ENCODE data around the gene TSPYL2.

TSPYL2 gene

DNA sequence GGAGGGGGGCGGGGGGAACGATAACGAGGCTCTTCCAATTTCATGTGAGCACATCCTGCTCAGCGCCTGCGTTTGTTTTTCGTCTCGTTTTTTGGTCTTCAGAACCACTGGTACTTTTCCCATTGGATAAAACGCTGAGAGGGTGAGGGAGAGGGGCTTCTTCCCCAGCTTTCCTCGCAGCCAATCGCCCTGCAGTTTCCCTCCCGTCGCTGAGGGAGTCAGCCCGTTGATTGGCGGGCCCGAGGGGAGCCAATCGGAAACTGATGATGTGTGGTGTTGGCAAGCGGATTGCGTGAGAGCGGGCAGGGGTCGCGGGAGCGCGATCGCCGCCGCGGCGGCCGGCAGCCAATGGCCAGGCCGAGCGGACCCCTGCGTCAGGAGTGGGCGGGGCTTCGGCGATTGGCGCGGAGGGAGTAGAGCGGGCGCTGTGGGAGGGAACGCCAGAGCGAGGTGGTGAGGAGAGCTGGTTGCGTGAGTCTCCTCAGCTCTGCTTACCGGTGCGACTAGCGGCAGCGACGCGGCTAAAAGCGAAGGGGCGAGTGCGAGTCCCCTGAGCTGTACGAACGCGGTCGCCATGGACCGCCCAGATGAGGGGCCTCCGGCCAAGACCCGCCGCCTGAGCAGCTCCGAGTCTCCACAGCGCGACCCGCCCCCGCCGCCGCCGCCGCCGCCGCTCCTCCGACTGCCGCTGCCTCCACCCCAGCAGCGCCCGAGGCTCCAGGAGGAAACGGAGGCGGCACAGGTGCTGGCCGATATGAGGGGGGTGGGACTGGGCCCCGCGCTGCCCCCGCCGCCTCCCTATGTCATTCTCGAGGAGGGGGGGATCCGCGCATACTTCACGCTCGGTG lies at the start of gene TSPYL2:
TSS of gene TSPYL2 (plus strand) at position 443 of the 848 bp plus-strand sequence. CDS start at position 575, 132 bp downstream.
- TF ChIP-seq ZFP3 (CRISPR knock-in tag; IDR thresholded peaks at IDR 0.05) (no peak), TCF4 (CRISPR knock-in tag; IDR thresholded peaks at IDR 0.05; ENCODE audit: borderline replicate concordance) (no peak), ZNF8 (CRISPR knock-in tag; IDR thresholded peaks at IDR 0.05) (no peak), CSDC2 (CRISPR knock-in tag; IDR thresholded peaks at IDR 0.05) (no peak), RARB (CRISPR knock-in tag; IDR thresholded peaks at IDR 0.05) (no peak), ZC3H10 (CRISPR knock-in tag; IDR thresholded peaks at IDR 0.05) (no peak), ZFP30 (CRISPR knock-in tag; IDR thresholded peaks at IDR 0.05) (no peak), OSR1 (CRISPR knock-in tag; IDR thresholded peaks at IDR 0.05) (no peak), ISL1 (CRISPR knock-in tag; IDR thresholded peaks at IDR 0.05) (no peak), ARNTL (CRISPR knock-in tag; IDR thresholded peaks at IDR 0.05; ENCODE audit: borderline replicate concordance, low read depth) (no peak), ESRRG (CRISPR knock-in tag; IDR thresholded peaks at IDR 0.05) (no peak), GLIS3 (CRISPR knock-in tag; IDR thresholded peaks at IDR 0.05) (no peak), ZNF565 (CRISPR knock-in tag; conservative IDR thresholded peaks at IDR 0.05; ENCODE audit: low read depth) (no peak), BACH2 (CRISPR knock-in tag; IDR thresholded peaks at IDR 0.05; ENCODE audit: borderline replicate concordance) (no peak), PPARA (CRISPR knock-in tag; IDR thresholded peaks at IDR 0.05; ENCODE audit: borderline replicate concordance) (no peak)
- TF ChIP-seq, protein P1, sequence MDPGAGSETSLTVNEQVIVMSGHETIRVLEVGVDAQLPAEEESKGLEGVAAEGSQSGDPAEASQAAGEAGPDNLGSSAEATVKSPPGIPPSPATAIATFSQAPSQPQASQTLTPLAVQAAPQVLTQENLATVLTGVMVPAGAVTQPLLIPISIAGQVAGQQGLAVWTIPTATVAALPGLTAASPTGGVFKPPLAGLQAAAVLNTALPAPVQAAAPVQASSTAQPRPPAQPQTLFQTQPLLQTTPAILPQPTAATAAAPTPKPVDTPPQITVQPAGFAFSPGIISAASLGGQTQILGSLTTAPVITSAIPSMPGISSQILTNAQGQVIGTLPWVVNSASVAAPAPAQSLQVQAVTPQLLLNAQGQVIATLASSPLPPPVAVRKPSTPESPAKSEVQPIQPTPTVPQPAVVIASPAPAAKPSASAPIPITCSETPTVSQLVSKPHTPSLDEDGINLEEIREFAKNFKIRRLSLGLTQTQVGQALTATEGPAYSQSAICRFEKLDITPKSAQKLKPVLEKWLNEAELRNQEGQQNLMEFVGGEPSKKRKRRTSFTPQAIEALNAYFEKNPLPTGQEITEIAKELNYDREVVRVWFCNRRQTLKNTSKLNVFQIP (CRISPR knock-in tag; IDR thresholded peaks at IDR 0.05; ENCODE audit: borderline replicate concordance, low read depth), result no peak
- TF ChIP-seq, protein P2, sequence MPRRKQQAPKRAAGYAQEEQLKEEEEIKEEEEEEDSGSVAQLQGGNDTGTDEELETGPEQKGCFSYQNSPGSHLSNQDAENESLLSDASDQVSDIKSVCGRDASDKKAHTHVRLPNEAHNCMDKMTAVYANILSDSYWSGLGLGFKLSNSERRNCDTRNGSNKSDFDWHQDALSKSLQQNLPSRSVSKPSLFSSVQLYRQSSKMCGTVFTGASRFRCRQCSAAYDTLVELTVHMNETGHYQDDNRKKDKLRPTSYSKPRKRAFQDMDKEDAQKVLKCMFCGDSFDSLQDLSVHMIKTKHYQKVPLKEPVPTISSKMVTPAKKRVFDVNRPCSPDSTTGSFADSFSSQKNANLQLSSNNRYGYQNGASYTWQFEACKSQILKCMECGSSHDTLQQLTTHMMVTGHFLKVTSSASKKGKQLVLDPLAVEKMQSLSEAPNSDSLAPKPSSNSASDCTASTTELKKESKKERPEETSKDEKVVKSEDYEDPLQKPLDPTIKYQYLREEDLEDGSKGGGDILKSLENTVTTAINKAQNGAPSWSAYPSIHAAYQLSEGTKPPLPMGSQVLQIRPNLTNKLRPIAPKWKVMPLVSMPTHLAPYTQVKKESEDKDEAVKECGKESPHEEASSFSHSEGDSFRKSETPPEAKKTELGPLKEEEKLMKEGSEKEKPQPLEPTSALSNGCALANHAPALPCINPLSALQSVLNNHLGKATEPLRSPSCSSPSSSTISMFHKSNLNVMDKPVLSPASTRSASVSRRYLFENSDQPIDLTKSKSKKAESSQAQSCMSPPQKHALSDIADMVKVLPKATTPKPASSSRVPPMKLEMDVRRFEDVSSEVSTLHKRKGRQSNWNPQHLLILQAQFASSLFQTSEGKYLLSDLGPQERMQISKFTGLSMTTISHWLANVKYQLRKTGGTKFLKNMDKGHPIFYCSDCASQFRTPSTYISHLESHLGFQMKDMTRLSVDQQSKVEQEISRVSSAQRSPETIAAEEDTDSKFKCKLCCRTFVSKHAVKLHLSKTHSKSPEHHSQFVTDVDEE (CRISPR knock-in tag; IDR thresholded peaks at IDR 0.05), result no peak
- TF ChIP-seq, protein P3, sequence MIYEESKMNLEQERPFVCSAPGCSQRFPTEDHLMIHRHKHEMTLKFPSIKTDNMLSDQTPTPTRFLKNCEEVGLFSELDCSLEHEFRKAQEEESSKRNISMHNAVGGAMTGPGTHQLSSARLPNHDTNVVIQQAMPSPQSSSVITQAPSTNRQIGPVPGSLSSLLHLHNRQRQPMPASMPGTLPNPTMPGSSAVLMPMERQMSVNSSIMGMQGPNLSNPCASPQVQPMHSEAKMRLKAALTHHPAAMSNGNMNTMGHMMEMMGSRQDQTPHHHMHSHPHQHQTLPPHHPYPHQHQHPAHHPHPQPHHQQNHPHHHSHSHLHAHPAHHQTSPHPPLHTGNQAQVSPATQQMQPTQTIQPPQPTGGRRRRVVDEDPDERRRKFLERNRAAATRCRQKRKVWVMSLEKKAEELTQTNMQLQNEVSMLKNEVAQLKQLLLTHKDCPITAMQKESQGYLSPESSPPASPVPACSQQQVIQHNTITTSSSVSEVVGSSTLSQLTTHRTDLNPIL (CRISPR knock-in tag; IDR thresholded peaks at IDR 0.05; ENCODE audit: low read depth), result no peak
- TF ChIP-seq, protein P4, sequence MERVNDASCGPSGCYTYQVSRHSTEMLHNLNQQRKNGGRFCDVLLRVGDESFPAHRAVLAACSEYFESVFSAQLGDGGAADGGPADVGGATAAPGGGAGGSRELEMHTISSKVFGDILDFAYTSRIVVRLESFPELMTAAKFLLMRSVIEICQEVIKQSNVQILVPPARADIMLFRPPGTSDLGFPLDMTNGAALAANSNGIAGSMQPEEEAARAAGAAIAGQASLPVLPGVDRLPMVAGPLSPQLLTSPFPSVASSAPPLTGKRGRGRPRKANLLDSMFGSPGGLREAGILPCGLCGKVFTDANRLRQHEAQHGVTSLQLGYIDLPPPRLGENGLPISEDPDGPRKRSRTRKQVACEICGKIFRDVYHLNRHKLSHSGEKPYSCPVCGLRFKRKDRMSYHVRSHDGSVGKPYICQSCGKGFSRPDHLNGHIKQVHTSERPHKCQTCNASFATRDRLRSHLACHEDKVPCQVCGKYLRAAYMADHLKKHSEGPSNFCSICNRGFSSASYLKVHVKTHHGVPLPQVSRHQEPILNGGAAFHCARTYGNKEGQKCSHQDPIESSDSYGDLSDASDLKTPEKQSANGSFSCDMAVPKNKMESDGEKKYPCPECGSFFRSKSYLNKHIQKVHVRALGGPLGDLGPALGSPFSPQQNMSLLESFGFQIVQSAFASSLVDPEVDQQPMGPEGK (CRISPR knock-in tag; IDR thresholded peaks at IDR 0.05; ENCODE audit: borderline replicate concordance), result no peak
- peak; percentile 92 for ATAC-seq

DNA sequence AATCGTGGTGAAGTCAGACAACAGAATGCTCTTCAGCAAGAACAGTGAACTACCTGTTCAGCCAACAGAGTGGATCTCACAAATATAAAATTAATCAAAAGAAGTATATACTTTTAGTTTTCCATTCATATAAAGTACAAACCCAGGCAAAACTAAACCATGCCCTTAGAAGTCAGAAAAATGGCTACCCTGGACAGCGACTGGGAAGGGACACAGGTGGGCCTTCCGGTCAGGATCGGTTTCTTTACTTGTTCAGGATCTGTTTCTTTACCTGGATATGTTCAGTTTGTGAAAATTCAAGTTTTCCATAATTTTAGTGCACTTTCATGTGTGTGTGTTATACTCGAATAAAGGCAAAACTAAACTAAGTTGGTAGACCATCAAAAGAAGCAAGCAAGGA lies 46.0 kb upstream of the TSPYL2 start:
- TF ChIP-seq ISL1 (CRISPR knock-in tag; IDR thresholded peaks at IDR 0.05) (no peak), ARNTL (CRISPR knock-in tag; IDR thresholded peaks at IDR 0.05; ENCODE audit: borderline replicate concordance, low read depth) (no peak)
- no peak for ATAC-seq

DNA sequence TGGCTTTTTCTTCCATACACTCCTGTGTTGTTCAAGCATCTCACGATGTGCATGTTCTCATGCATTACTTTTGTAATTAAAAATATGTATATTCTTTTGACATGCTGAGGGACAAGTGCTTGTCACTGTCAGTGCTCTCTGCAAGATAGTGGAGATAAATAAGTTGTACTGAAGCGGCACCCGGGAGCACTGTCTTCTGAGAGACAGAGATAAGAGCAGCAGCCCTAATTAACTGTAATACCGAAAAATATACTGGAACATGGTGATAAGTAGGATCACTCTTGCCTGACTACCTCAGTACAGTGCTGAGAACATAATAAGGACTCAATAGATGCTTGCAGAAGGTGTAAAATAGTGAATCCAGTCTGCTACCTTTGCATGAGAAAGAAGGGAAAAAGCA lies 42.9 kb upstream of the TSPYL2 start:
- ATAC-seq, result no peak
- TF ChIP-seq ZNF565 (CRISPR knock-in tag; conservative IDR thresholded peaks at IDR 0.05; ENCODE audit: low read depth) (no peak), ZC3H10 (CRISPR knock-in tag; IDR thresholded peaks at IDR 0.05) (no peak), ZNF70 (CRISPR knock-in tag; IDR thresholded peaks at IDR 0.05) (no peak)
- TF ChIP-seq, protein P1 (CRISPR knock-in tag; IDR thresholded peaks at IDR 0.05; ENCODE audit: borderline replicate concordance, low read depth), result no peak
- TF ChIP-seq, protein P3 (CRISPR knock-in tag; IDR thresholded peaks at IDR 0.05; ENCODE audit: low read depth), result no peak
- TF ChIP-seq, protein P4 (CRISPR knock-in tag; IDR thresholded peaks at IDR 0.05; ENCODE audit: borderline replicate concordance), result no peak
- TF ChIP-seq, protein P2 (CRISPR knock-in tag; IDR thresholded peaks at IDR 0.05), result no peak

Measured in SK-N-SH treated with all-trans-retinoic acid at 6 μM for 48 hours (cell line).